Mesodermal cell (in vitro differentiated cells): ENCODE measurements around the gene AP5Z1.

Source experiments
- H3K27ac ChIP-seq: 2 replicates; pipeline ENCODE4 v1.7.0; 2013; ENCODE audit warnings: mild to moderate bottlenecking, low read depth, low read length, moderate library complexity; ENCODE audit not compliant: severe bottlenecking
- H3K36me3 ChIP-seq: 2 replicates; pipeline ENCODE4 v1.7.1; 2013; ENCODE audit warnings: mild to moderate bottlenecking, low read length, moderate library complexity; ENCODE audit not compliant: control insufficient read depth, insufficient read depth
- H3K4me1 ChIP-seq: one replicate; pipeline ENCODE4 v1.7.1; 2013; ENCODE audit warnings: mild to moderate bottlenecking, low read length; ENCODE audit not compliant: insufficient read depth, control insufficient read depth, poor library complexity, severe bottlenecking
- H3K4me3 ChIP-seq: 2 replicates; pipeline ENCODE4 v1.7.0; 2013; ENCODE audit warnings: low read length, control low read depth, mild to moderate bottlenecking; ENCODE audit not compliant: insufficient read depth, poor library complexity, severe bottlenecking; ENCODE audit errors: extremely low read depth
- H3K9me3 ChIP-seq: 2 replicates; pipeline ENCODE4 v1.7.1; 2013; ENCODE audit warnings: mild to moderate bottlenecking, low read length, moderate library complexity; ENCODE audit not compliant: control insufficient read depth
- WGBS, 2 experiments: methylation state at CpG; one replicate each; pipeline ENCODE4 v1.1.5; 2013; ENCODE audit warnings: missing lambda C conversion rate in 2 of 2; ENCODE audit not compliant: insufficient coverage in 2 of 2; 5-methylcytosine and 5-hydroxymethylcytosine counted together

Gene AP5Z1

GRCh38 chr7:4782333-4783291, 7.2 kb downstream of the AP5Z1 start:
- Histone ChIP-seq H3K4me1 (no peaks in the 10 kb centered on the region), H3K9me3 (no peaks in the 10 kb centered on the region), H3K36me3 (peaks cover 66% of the 10 kb centered on the region), H3K27ac (no peak overlapping the region), H3K4me3 (no peak overlapping the region)
- 90 to 93% methylated on average over 22 to 33 of the region's 36 CpGs for WGBS, 2 experiments

- peaks cover 68% of the 10 kb centered on the region for H3K36me3 ChIP-seq
- no peak overlapping the region for H3K4me3 ChIP-seq
- WGBS, 2 experiments, result 93 to 96% methylated on average over 7 to 10 of the region's 16 CpGs
- H3K4me1 ChIP-seq, result no peaks in the 10 kb centered on the region
- H3K9me3 ChIP-seq, result no peaks in the 10 kb centered on the region
- H3K27ac ChIP-seq, result no peak overlapping the region
Measured at GRCh38 chr7:4783292-4783652, 7.8 kb downstream of the AP5Z1 start.

GRCh38 chr7:4783762-4784351, 8.4 kb downstream of the AP5Z1 start:
- Histone ChIP-seq H3K4me1 (no peaks in the 10 kb centered on the region), H3K9me3 (no peaks in the 10 kb centered on the region), H3K4me3 (no peak overlapping the region), H3K36me3 (peaks cover 71% of the 10 kb centered on the region), H3K27ac (no peak overlapping the region)
- 94 to 97% methylated on average over 37 to 39 of the region's 40 CpGs for WGBS, 2 experiments

GRCh38 chr7:4784799-4785198, 9.4 kb downstream of the AP5Z1 start:
- Histone ChIP-seq H3K4me3 (no peak overlapping the region), H3K36me3 (peaks cover 80% of the 10 kb centered on the region), H3K4me1 (no peaks in the 10 kb centered on the region), H3K27ac (no peak overlapping the region), H3K9me3 (no peaks in the 10 kb centered on the region)
- WGBS, 2 experiments, result 94 to 95% methylated on average over 18 to 19 of the region's 19 CpGs

- H3K4me1 ChIP-seq, result no peaks in the 10 kb centered on the region
- peaks cover 80% of the 10 kb centered on the region for H3K36me3 ChIP-seq
- H3K27ac ChIP-seq, result no peak overlapping the region
- no peak overlapping the region for H3K4me3 ChIP-seq
- 93 to 99% methylated on average over 14 to 19 of the region's 20 CpGs for WGBS, 2 experiments
- no peaks in the 10 kb centered on the region for H3K9me3 ChIP-seq
Measured at GRCh38 chr7:4785371-4785770, 9.9 kb downstream of the AP5Z1 start.

- Histone ChIP-seq H3K4me1 (no peaks in the 10 kb centered on the region), H3K4me3 (no peak overlapping the region), H3K27ac (no peak overlapping the region), H3K9me3 (no peaks in the 10 kb centered on the region), H3K36me3 (peaks cover 79% of the 10 kb centered on the region)
- WGBS, 2 experiments, result 91 to 98% methylated on average over 17 of the region's 17 CpGs
Measured at GRCh38 chr7:4786015-4786414, 10.6 kb downstream of the AP5Z1 start.

GRCh38 chr7:4787541-4787940, 12.1 kb downstream of the AP5Z1 start:
- Histone ChIP-seq H3K36me3 (peaks cover 80% of the 10 kb centered on the region), H3K27ac (no peak overlapping the region), H3K4me1 (no peaks in the 10 kb centered on the region), H3K9me3 (peaks cover 3% of the 10 kb centered on the region), H3K4me3 (no peak overlapping the region)
- WGBS, 2 experiments, result 92 to 93% methylated on average over 14 to 16 of the region's 17 CpGs

- peaks cover 80% of the 10 kb centered on the region for H3K36me3 ChIP-seq
- no peak overlapping the region for H3K27ac ChIP-seq
- H3K4me1 ChIP-seq, result no peaks in the 10 kb centered on the region
- peaks cover 3% of the 10 kb centered on the region for H3K9me3 ChIP-seq
- no peak overlapping the region for H3K4me3 ChIP-seq
- WGBS, 2 experiments, result 94 to 96% methylated on average over 20 to 23 of the region's 23 CpGs
Measured at GRCh38 chr7:4787947-4788626, 12.7 kb downstream of the AP5Z1 start.

- Histone ChIP-seq H3K4me3 (no peak overlapping the region), H3K36me3 (peaks cover 78% of the 10 kb centered on the region), H3K27ac (no peak overlapping the region), H3K9me3 (peaks cover 3% of the 10 kb centered on the region), H3K4me1 (no peaks in the 10 kb centered on the region)
- 97 to 98% methylated on average over 20 to 26 of the region's 27 CpGs for WGBS, 2 experiments
Measured at GRCh38 chr7:4788627-4789189, 13.3 kb downstream of the AP5Z1 start.

GRCh38 chr7:4789194-4790077, 14.0 kb downstream of the AP5Z1 start:
- peaks cover 79% of the 10 kb centered on the region for H3K36me3 ChIP-seq
- H3K4me3 ChIP-seq, result no peak overlapping the region
- no peaks in the 10 kb centered on the region for H3K4me1 ChIP-seq
- peaks cover 3% of the 10 kb centered on the region for H3K9me3 ChIP-seq
- H3K27ac ChIP-seq, result no peak overlapping the region
- WGBS, 2 experiments, result 90 to 99% methylated on average over 15 to 23 of the region's 26 CpGs
